Upper lobe of left lung (tissue), 4 donors: ENCODE measurements around the gene CYP2R1.

Experiments used
- POLR2A ChIP-seq, 4 donors: fragments of 450-650 bp; IDR thresholded peaks; one replicate each; pipeline ENCODE4 v1.5.1; 2016 to 2017; ENCODE audit warnings: antibody characterized with exemption in 4 of 4, mild to moderate bottlenecking in 2 of 4
- TF ChIP-seq, protein P1 (sequence below), 6 experiments: fragments of 450-650 bp in 4 of 6; fragments of 200-600 bp in 2 of 6; sonication (generic) in 2 of 6; IDR thresholded peaks; one replicate each; pipeline ENCODE4 v1.5.1; 2016 to 2019; ENCODE audit warnings: antibody characterized with exemption in 6 of 6

DNA sequence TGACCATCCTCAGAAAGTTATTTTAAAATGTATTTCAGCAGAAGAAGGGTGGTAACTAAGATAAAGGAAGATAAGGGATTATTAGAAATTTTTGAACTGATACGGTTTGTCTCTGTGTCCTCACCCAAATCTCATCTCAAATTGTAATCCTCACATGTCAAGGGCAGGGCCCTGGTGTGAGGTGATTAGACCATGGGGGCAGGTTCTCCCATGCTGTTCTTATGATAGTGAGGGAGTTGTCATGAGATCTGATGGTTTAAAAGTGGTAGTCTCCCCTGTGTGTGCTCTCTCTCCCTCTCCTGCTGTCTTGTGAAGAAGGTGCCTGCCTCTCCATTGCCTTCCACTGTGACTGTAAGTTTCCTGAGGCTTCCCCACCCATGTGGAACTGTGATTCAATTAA, 36.1 kb downstream of the CYP2R1 start:
- TF ChIP-seq POLR2A (IDR thresholded peaks at IDR 0.05), result no peak
- TF ChIP-seq, protein P1, sequence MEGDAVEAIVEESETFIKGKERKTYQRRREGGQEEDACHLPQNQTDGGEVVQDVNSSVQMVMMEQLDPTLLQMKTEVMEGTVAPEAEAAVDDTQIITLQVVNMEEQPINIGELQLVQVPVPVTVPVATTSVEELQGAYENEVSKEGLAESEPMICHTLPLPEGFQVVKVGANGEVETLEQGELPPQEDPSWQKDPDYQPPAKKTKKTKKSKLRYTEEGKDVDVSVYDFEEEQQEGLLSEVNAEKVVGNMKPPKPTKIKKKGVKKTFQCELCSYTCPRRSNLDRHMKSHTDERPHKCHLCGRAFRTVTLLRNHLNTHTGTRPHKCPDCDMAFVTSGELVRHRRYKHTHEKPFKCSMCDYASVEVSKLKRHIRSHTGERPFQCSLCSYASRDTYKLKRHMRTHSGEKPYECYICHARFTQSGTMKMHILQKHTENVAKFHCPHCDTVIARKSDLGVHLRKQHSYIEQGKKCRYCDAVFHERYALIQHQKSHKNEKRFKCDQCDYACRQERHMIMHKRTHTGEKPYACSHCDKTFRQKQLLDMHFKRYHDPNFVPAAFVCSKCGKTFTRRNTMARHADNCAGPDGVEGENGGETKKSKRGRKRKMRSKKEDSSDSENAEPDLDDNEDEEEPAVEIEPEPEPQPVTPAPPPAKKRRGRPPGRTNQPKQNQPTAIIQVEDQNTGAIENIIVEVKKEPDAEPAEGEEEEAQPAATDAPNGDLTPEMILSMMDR (IDR thresholded peaks at IDR 0.05), result no peak
